Endothelial cell of umbilical vein (primary cell): ENCODE results near the gene GPNMB. TPM values are rescaled to one million over a fixed set of nuclear protein-coding genes. Genes with fewer than 3 reads are reported as not detected.

Source experiments
- BruUV-seq: library from RNA; stranded (reverse); fragments of 400-500 nt; replicated peaks from 2 replicates; lab custom pipeline; 2021; lab: Mats Ljungman, UMichigan
- CTCF ChIA-PET: fragments of 300-600, 350-600 bp; sonication (Branson Sonifier 250); formaldehyde crosslinking; loops from one replicate; lab custom pipeline; 2021; ENCODE audit warnings: antibody characterized with exemption, inconsistent platforms; lab: Charles Lee
- POLR2A ChIA-PET: fragments of 300-600, 350-600 bp; sonication (Branson Sonifier 250); formaldehyde crosslinking; loops from one replicate; lab custom pipeline; 2021; ENCODE audit warnings: antibody characterized with exemption, inconsistent platforms; lab: Charles Lee
- DNase-seq: peaks from one replicate; pipeline ENCODE4 v3.0.0-alpha.2; 2011; ENCODE audit warnings: low read depth, low spot score
- FAIRE-seq: peaks from 2 replicates; lab custom pipeline; 2011; peaks lifted over from hg19 to GRCh38; lab: Jason Lieb, UNC
- H2AFZ ChIP-seq: 2 replicates; pipeline ENCODE4 v1.6.0; 2012; ENCODE audit warnings: low read depth, low read length, control low read depth, inconsistent platforms
- H3K27ac ChIP-seq: 2 replicates; pipeline ENCODE4 v1.5.1; 2011; ENCODE audit warnings: low read depth, mild to moderate bottlenecking, control low read depth, low read length, moderate library complexity; ENCODE audit not compliant: insufficient read depth
- H3K27me3 ChIP-seq, 2 experiments: 2 replicates each; pipeline versions ENCODE4 v1.6.0 to v1.6.1; 2011; ENCODE audit warnings: low read length in 2 of 2, mixed read lengths in 1 of 2; ENCODE audit not compliant: control insufficient read depth in 2 of 2, insufficient read depth in 2 of 2
- H3K36me3 ChIP-seq, 2 experiments: 2 replicates in 1 of 2; 3 replicates in 1 of 2; pipeline ENCODE4 v1.5.1; 2011; ENCODE audit warnings: low read length in 2 of 2, mild to moderate bottlenecking in 1 of 2, moderate library complexity in 1 of 2; ENCODE audit not compliant: control insufficient read depth in 2 of 2, insufficient read depth in 2 of 2; ENCODE audit errors: extremely low read depth in 1 of 2
- H3K4me1 ChIP-seq: 3 replicates; pipeline ENCODE4 v1.5.1; 2011; ENCODE audit warnings: mild to moderate bottlenecking, low read length; ENCODE audit not compliant: control insufficient read depth, insufficient read depth; ENCODE audit errors: extremely low read depth
- H3K4me2 ChIP-seq: 2 replicates; pipeline ENCODE4 v1.6.1; 2011; ENCODE audit warnings: low read length, control low read depth, mixed read lengths; ENCODE audit not compliant: insufficient read depth
- H3K4me3 ChIP-seq, 3 experiments: fragments of 200-600 bp in 1 of 3; sonication (generic), shearing (Covaris generic) in 1 of 3; replicated peaks in 1 of 3; 2 replicates each; pipeline ENCODE4 v1.5.1; 2011 to 2016; ENCODE audit warnings: control low read depth in 3 of 3, low read length in 3 of 3, mild to moderate bottlenecking in 2 of 3, inconsistent platforms in 1 of 3, low read depth in 1 of 3, moderate library complexity in 1 of 3; ENCODE audit not compliant: insufficient read depth in 1 of 3
- H3K79me2 ChIP-seq: 2 replicates; pipeline ENCODE4 v1.6.0; 2012; ENCODE audit warnings: low read length, inconsistent platforms; ENCODE audit not compliant: control insufficient read depth, insufficient read depth
- H3K9ac ChIP-seq: replicated peaks from 2 replicates; pipeline ENCODE3; 2011; ENCODE audit warnings: low read length, control low read depth; ENCODE audit not compliant: insufficient read depth; ENCODE audit errors: extremely low read depth
- H3K9me1 ChIP-seq: replicated peaks from 3 replicates; pipeline ENCODE4 v1.6.0; 2011; ENCODE audit warnings: mild to moderate bottlenecking, low read length; ENCODE audit not compliant: control insufficient read depth, insufficient read depth; ENCODE audit errors: extremely low read depth
- H3K9me3 ChIP-seq: replicated peaks from 2 replicates; pipeline ENCODE4 v1.5.1; 2012; ENCODE audit warnings: low read length, inconsistent platforms; ENCODE audit not compliant: control insufficient read depth, insufficient read depth
- H4K20me1 ChIP-seq: replicated peaks from 2 replicates; pipeline ENCODE3; 2011; ENCODE audit warnings: mild to moderate bottlenecking, low read length; ENCODE audit not compliant: control insufficient read depth, insufficient read depth; ENCODE audit errors: extremely low read depth
- CTCF ChIP-seq, 2 donors: IDR thresholded peaks; 1 replicate in 1 of 2; 2 replicates in 1 of 2; pipeline ENCODE4 v1.5.1; 2011; ENCODE audit warnings: low read length in 2 of 2, mild to moderate bottlenecking in 2 of 2, moderate library complexity in 2 of 2, control low read depth in 1 of 2, inconsistent platforms in 1 of 2, low read depth in 1 of 2; ENCODE audit not compliant: insufficient read depth in 1 of 2; ENCODE audit errors: extremely low read depth in 1 of 2
- EZH2 ChIP-seq: IDR thresholded peaks from 2 replicates; pipeline ENCODE4 v1.6.1; 2012; ENCODE audit warnings: borderline replicate concordance, low read depth, mild to moderate bottlenecking, moderate library complexity, low read length, inconsistent platforms; ENCODE audit not compliant: severe bottlenecking
- FOS ChIP-seq: IDR thresholded peaks from 2 replicates; pipeline ENCODE4 v1.6.1; 2011; ENCODE audit warnings: mild to moderate bottlenecking, low read length, moderate library complexity, borderline replicate concordance; ENCODE audit not compliant: insufficient read depth
- GATA2 ChIP-seq: IDR thresholded peaks from 2 replicates; pipeline ENCODE4 v1.7.0; 2011; ENCODE audit warnings: low read depth, mild to moderate bottlenecking, moderate library complexity, mixed read lengths, low read length; ENCODE audit not compliant: insufficient read length, insufficient read depth
- JUN ChIP-seq: IDR thresholded peaks from 2 replicates; pipeline ENCODE4 v1.6.1; 2011; ENCODE audit warnings: borderline replicate concordance, low read depth; ENCODE audit not compliant: insufficient read length, insufficient read depth
- MYC ChIP-seq: IDR thresholded peaks from one replicate; pipeline ENCODE4 v1.6.1; 2011; ENCODE audit warnings: mild to moderate bottlenecking, low read depth, low read length
- POLR2A ChIP-seq: IDR thresholded peaks from 2 replicates; pipeline ENCODE4 v1.6.1; 2012; ENCODE audit warnings: low read depth, mild to moderate bottlenecking, control low read depth, low read length
- POLR2AphosphoS5 ChIP-seq: IDR thresholded peaks from 2 replicates; pipeline ENCODE4 v1.6.1; 2012; ENCODE audit warnings: low read depth, mild to moderate bottlenecking, control low read depth, low read length, moderate library complexity; ENCODE audit not compliant: insufficient read depth
- dilution Hi-C: fragments of 300-500 bp; cut with MboI; formaldehyde crosslinking; loops from one replicate; pipeline ENCODE4 v1.15.0; 2019; ENCODE audit warnings: low sequenced_read_pairs; ENCODE audit not compliant: extremely low pct_ligation_motif_present
- intact Hi-C: fragments of 100-400 bp; cut with micrococcal nuclease; formaldehyde crosslinking; loops from one replicate; pipeline ENCODE4 v1.10.0; 2022
- polyA plus RNA-seq, 4 experiments: library from polyadenylated mRNA; depleted of rRNA in 3 of 4; stranded (reverse) in 3 of 4; unstranded in 1 of 4; fragments of >200 nt; gene quantifications; 2 replicates each; pipeline versions ENCODE4 v1.2.1 to v1.2.3, GENCODE V29; 2011 to 2012; ENCODE audit warnings: missing spikeins in 1 of 4
- total RNA-seq: library from RNA; stranded (reverse); gene quantifications from 2 replicates; pipeline ENCODE4 v1.2.3, GENCODE V29; 2021
- TF ChIP-seq, protein P1 (sequence below): IDR thresholded peaks from 2 replicates; pipeline ENCODE4 v1.6.1; 2011; ENCODE audit not compliant: insufficient read depth, insufficient read length

GPNMB gene
- total and polyA plus RNA-seq, 2 donors (not counting 3 experiments of a cell fraction or from before 2014, with no cell fraction given): 0.29 to 0.33 TPM

- no peak overlapping the region for H2AFZ ChIP-seq
- H3K9me1 ChIP-seq: no peaks in the 10 kb centered on the region
- BruUV-seq: no TSS peak
- FAIRE-seq (no peak), DNase-seq (no peak)
- no peak overlapping the region for H3K9ac ChIP-seq
- no peaks in the 10 kb centered on the region for H3K4me1 ChIP-seq
- H3K9me3 ChIP-seq: no peaks in the 10 kb centered on the region
- no peak for TF ChIP-seq FOS
- no peak for TF ChIP-seq POLR2A
- no peak for TF ChIP-seq EZH2
- TF ChIP-seq GATA2: no peak
- no peak for TF ChIP-seq CTCF (IDR thresholded peaks at IDR 0.05; ENCODE audit: extremely low read depth in 1 of 2, insufficient read depth in 1 of 2, low read depth in 1 of 2, low read length in 2 of 2)
- no peak for TF ChIP-seq JUN
- TF ChIP-seq, protein P1, sequence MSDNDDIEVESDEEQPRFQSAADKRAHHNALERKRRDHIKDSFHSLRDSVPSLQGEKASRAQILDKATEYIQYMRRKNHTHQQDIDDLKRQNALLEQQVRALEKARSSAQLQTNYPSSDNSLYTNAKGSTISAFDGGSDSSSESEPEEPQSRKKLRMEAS: no peak
- TF ChIP-seq MYC: no peak
- no peak for TF ChIP-seq POLR2AphosphoS5
- H3K79me2 ChIP-seq: peaks cover 69% of the 10 kb centered on the region
- H3K27ac ChIP-seq: no peak overlapping the region
- dilution Hi-C loops (no loop called here), intact Hi-C loops (no loop called here)
- no peak overlapping the region for H3K4me3 ChIP-seq
- POLR2A ChIA-PET: no interaction called here
- CTCF ChIA-PET: no interaction called here
- no peak overlapping the region for H3K4me2 ChIP-seq
- H3K36me3 ChIP-seq: peaks cover 12 to 14% of the 10 kb centered on the region in 2 experiments
- H3K27me3 ChIP-seq: no peaks in the 10 kb centered on the region
- no peaks in the 10 kb centered on the region for H4K20me1 ChIP-seq
Measured at GRCh38 chr7:23306936-23307521, 60.5 kb downstream of the GPNMB start.
